GM12801 (cell line): ENCODE measurements around the gene UMAD1.

Experiments used
- TF ChIP-seq, protein P1 (sequence below): IDR thresholded peaks from one replicate; pipeline ENCODE4 v1.5.1; 2011; ENCODE audit warnings: control low read depth; ENCODE audit not compliant: insufficient read length; ENCODE audit errors: extremely low read depth

UMAD1 gene

GRCh38 chr7:7639421-7639820 is 1.1 kb upstream of the UMAD1 start:
- TF ChIP-seq, protein P1, sequence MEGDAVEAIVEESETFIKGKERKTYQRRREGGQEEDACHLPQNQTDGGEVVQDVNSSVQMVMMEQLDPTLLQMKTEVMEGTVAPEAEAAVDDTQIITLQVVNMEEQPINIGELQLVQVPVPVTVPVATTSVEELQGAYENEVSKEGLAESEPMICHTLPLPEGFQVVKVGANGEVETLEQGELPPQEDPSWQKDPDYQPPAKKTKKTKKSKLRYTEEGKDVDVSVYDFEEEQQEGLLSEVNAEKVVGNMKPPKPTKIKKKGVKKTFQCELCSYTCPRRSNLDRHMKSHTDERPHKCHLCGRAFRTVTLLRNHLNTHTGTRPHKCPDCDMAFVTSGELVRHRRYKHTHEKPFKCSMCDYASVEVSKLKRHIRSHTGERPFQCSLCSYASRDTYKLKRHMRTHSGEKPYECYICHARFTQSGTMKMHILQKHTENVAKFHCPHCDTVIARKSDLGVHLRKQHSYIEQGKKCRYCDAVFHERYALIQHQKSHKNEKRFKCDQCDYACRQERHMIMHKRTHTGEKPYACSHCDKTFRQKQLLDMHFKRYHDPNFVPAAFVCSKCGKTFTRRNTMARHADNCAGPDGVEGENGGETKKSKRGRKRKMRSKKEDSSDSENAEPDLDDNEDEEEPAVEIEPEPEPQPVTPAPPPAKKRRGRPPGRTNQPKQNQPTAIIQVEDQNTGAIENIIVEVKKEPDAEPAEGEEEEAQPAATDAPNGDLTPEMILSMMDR: no peak

DNA sequence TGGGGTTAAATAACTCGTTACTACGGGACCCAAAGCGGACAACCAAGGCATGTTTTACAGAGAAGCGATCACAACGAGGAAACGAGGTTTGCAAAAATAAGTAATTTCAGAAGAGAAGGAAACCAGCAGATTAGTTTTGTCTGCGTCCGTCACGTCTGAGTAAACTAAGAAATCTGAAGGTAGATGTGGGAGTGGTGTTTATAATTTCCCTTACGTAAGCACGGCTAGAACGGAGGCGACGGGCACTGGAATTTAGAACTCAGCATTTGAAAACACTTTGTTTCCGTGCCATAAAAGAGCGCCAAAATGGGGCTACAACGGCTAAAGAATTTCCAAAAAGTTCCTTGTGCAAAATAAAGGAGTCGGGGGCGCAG is 718 bp upstream of the UMAD1 start:
- TF ChIP-seq, protein P1: no peak

DNA sequence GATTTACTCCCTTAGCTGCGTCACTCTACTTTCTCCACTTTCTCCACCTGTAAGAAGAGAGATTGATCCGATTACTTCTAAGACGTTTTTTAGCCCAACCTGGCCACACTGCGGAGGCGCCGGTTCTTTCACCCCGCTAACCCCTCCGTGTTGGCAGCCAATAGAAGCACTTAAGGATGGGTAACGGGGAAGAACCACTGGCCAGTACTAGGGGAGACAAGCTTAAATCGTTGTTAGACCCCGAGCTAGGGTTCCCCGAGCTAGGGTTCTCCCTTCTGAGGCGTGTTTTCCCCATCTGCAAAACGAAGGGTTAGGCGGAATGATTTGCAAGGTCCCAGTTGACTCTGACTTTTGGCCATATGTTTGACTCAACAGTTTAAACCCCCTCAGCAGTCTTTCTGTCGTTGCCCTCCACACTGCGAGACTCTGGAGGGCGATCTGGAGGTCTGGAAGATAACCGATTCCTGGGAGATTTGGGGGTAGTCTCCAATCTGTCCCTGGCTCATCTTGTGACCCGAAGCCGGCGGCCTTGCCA is 644 bp downstream of the UMAD1 start:
- TF ChIP-seq, protein P1: no peak

DNA sequence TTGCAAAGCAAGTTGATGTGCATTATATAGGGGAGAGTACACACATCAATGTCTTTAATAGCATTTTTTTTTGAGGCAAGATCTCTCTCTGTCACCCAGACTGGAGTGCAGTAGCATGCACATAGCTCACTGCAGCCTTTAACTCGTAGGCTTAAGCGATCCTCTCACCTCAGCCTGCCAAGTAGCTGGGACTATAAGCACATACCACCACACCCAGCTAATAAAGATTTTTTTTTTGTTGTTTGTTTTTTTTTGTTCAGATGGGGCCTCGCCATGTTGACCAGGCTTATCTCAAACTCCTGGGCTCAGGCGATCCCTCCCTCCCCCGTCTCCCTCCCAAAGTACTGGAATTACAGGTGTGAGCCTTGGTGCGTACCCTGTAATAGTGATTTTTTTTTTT is 1.5 kb downstream of the UMAD1 start:
- TF ChIP-seq, protein P1: no peak

DNA sequence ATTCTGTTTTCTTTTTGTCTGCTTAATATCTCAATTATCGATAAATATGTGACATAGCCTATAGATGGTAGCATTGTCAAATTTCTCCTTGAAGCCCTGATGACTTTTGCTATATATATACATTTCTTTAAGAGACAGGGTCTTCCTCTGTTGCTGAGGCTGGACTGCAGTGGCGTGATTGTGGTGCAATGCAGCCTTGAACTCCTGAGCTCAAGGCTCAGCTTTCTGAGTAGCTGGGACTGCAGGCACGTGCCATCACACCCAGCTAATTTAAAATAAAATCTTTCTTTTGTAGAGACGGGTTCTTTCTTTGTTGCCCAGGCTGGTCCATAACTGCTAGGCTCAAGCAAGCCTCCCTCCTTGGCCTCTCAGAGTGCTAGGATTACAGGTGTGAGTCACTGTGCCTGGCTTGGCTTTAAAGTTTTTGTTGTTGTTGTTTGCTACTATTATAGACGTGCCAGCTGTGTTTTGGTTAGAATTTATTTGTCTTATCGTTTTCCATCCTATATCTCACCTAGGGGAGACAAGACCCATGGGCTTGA is 7.0 kb downstream of the UMAD1 start:
- TF ChIP-seq, protein P1: no peak

DNA sequence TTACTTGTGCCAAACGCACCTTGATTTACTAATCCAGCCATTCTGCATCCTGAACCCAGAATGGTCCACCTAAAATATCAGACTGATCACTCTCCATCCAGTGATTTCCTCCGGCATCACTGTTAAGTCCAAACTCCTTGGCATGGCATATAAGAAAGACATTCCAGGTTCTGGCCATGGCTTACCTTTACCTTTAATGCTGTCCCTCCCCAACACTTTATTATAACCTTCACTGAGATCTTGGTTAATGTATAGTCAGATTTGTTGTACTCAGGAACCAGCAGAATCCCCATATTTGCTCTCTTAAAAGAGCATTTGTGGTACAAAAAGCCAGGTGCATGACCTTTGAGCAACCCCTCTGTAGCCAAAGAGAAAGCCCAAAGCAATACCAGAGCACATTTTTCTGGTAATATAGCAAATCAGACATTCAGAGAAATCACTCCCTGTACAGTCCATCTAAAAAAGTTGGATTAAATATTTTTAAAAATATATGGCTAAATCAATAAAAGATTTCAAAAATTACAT is 10.2 kb downstream of the UMAD1 start:
- TF ChIP-seq, protein P1: no peak

DNA sequence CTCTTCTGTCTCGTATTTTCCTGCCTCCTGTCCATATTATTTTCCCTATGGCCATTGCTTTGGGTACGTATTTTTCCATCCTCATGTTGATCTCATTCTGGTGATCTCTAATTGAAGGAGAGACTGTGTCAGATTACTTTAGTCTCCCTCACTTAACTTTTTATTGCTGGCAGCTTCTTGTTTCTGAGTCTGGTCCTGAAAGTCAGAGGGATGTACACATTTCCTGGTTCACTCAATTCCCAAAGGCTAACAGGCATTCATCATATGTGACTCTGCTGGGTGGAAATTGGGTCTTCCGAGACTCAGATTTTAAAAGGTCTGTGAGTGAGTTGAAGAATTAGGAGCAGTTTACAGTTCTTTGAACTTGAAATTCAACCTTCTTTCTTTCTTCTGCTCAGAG is 10.9 kb downstream of the UMAD1 start:
- TF ChIP-seq, protein P1: no peak
